K562 (cell line): ENCODE measurements around the gene CFAP73. TPM values are rescaled to one million over a fixed set of nuclear protein-coding genes. Genes with fewer than 3 reads are reported as not detected.

Experiments used
- HDGF ChIP-seq: fragments of 450-650 bp; IDR thresholded peaks from 2 replicates; pipeline ENCODE4 v1.6.1; 2016
- KDM4B ChIP-seq, 2 experiments: fragments of 450-650 bp in 1 of 2; sonication (generic) in 1 of 2; IDR thresholded peaks; 2 replicates each; pipeline ENCODE4 v1.6.1; 2016 to 2017; ENCODE audit warnings: borderline replicate concordance in 2 of 2, antibody characterized with exemption in 1 of 2, low read depth in 1 of 2, mild to moderate bottlenecking in 1 of 2
- MAZ ChIP-seq, 2 experiments: fragments of 450-650 bp in 1 of 2; sonication (generic) in 1 of 2; formaldehyde crosslinking; IDR thresholded peaks in 1 of 2; conservative IDR thresholded peaks in 1 of 2; 2 replicates each; pipeline versions ENCODE4 v1.4.0 to v1.5.0; 2020; ENCODE audit warnings: mild to moderate bottlenecking in 1 of 2, missing genetic modification reagents in 1 of 2
- PTTG1 ChIP-seq: fragments of 450-650 bp; IDR thresholded peaks from 2 replicates; pipeline ENCODE4 v1.6.1; 2016; ENCODE audit warnings: low read depth, mild to moderate bottlenecking, missing genetic modification characterization, missing compliant biosample characterization
- RBFOX2 ChIP-seq: fragments of 200-400 bp; formaldehyde crosslinking; IDR thresholded peaks from 2 replicates; pipeline ENCODE4 v1.6.1; 2017; ENCODE audit warnings: low read depth, mild to moderate bottlenecking, low read length, moderate library complexity
- SNRNP70 ChIP-seq: fragments of 200-400 bp; formaldehyde crosslinking; optimal IDR thresholded peaks from 2 replicates; pipeline ENCODE3; 2017; ENCODE audit warnings: low read depth, low read length
- TAF7 ChIP-seq: fragments of 450-650 bp; IDR thresholded peaks from 2 replicates; pipeline ENCODE4 v1.6.1; 2016; ENCODE audit warnings: missing genetic modification characterization, missing compliant biosample characterization
- TFE3 ChIP-seq: fragments of 450-650 bp; formaldehyde crosslinking; IDR thresholded peaks from 2 replicates; pipeline ENCODE4 v1.4.0; 2020; ENCODE audit warnings: mild to moderate bottlenecking, mixed read lengths
- polyA plus RNA-seq, 8 experiments: library from polyadenylated mRNA; depleted of rRNA in 4 of 8; stranded (reverse) in 5 of 8; unstranded in 3 of 8; fragments of >200 nt; fragmentation: Nextera tagmentation in 2 of 8; fragmentation: Illumina TruSeq in 1 of 8; extraction: Ambion mirVana in 2 of 8; extraction: Trizol in 1 of 8; gene quantifications; 2 replicates each; pipeline versions ENCODE4 v1.2.1 to v1.2.3, GENCODE V29; 2011 to 2014; ENCODE audit warnings: inconsistent platforms in 1 of 8, missing spikeins in 1 of 8
- total RNA-seq, 7 experiments: library from RNA; depleted of rRNA in 6 of 7; stranded (reverse); fragments of >200 nt in 6 of 7; fragmentation: Illumina TruSeq in 2 of 7; extraction: Trizol in 2 of 7; gene quantifications; 2 replicates each; pipeline versions ENCODE4 v1.2.1 to v1.2.3, GENCODE V29; 2011 to 2021; ENCODE audit warnings: low replicate concordance in 1 of 7
- TF ChIP-seq, protein P1 (sequence below), 3 experiments: IDR thresholded peaks in 2 of 3; conservative IDR thresholded peaks in 1 of 3; 2 replicates each; pipeline ENCODE4 v1.5.1; 2011 to 2012; ENCODE audit warnings: low read length in 3 of 3, mild to moderate bottlenecking in 3 of 3, control low read depth in 2 of 3, improper control_type of control experiment in 1 of 3, inconsistent platforms in 1 of 3, low read depth in 1 of 3, mixed read lengths in 1 of 3, moderate library complexity in 1 of 3; ENCODE audit not compliant: insufficient read depth in 2 of 3
- TF ChIP-seq, protein P2 (sequence below): IDR thresholded peaks from 2 replicates; pipeline ENCODE4 v1.6.1; 2011; ENCODE audit warnings: borderline replicate concordance, low read depth, mild to moderate bottlenecking, moderate library complexity, low read length; ENCODE audit not compliant: insufficient read depth, poor library complexity, severe bottlenecking
- TF ChIP-seq, protein P3 (sequence below): sonication (generic); formaldehyde crosslinking; IDR thresholded peaks from 2 replicates; pipeline ENCODE4 v1.8.1; 2023; ENCODE audit warnings: mild to moderate bottlenecking, missing genetic modification reagents
- TF ChIP-seq, protein P4 (sequence below): fragments of 450-650 bp; formaldehyde crosslinking; IDR thresholded peaks from 2 replicates; pipeline ENCODE4 v1.4.0; 2020; ENCODE audit warnings: mild to moderate bottlenecking, moderate library complexity

The CFAP73 gene
- total and polyA plus RNA-seq, 9 of the 15 experiments (the other 6 are each of a cell fraction or from before 2014, with no cell fraction given), result not detected

DNA sequence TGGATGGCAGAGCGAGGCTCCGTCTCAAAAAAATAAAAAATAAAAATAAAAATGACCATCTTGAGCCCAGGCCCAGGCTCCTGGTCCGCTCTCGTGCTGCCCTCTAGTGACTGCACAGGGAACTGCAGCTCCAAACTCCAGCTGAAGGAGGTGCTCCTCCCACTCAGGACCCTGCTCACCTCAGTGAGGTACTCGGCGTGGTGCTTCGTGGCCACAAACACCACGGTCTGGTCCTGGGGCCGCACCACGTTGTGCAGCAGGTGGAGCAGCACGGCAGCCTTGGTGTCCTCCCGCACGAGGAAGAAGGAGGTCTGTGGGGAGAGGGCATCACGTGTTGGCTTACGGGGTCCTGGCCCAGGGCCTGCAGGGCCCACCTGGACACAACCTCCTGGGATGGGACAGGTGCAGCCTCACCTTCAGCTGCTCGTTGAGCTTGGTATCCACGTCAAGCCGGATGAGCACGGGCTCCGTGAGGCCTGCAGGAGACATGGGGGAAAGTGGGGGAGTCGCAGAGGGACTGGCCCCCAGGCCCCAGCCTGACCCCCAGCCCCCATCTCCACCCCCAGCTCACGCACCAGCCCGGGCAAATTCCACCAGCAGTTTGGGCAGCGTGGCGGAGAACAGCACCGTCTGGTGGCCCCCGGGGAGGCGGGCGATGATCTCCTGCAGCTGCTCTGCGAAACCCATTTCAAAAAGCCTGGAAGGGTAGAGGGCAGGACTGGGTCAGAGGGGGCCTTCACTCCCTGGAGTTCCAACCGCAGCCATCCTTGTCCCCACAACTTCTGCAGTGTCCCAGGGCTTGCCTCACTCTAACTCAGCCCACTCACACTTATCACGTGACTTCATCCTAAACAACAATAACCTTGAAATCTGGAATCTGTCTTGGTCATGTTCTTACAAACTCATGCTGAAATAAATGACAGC is 25.2 kb downstream of the CFAP73 start (continued):
- TF ChIP-seq, protein P1, sequence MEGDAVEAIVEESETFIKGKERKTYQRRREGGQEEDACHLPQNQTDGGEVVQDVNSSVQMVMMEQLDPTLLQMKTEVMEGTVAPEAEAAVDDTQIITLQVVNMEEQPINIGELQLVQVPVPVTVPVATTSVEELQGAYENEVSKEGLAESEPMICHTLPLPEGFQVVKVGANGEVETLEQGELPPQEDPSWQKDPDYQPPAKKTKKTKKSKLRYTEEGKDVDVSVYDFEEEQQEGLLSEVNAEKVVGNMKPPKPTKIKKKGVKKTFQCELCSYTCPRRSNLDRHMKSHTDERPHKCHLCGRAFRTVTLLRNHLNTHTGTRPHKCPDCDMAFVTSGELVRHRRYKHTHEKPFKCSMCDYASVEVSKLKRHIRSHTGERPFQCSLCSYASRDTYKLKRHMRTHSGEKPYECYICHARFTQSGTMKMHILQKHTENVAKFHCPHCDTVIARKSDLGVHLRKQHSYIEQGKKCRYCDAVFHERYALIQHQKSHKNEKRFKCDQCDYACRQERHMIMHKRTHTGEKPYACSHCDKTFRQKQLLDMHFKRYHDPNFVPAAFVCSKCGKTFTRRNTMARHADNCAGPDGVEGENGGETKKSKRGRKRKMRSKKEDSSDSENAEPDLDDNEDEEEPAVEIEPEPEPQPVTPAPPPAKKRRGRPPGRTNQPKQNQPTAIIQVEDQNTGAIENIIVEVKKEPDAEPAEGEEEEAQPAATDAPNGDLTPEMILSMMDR (IDR thresholded peaks at IDR 0.05 in 2 of 3, conservative IDR thresholded peaks at IDR 0.05 in 1 of 3; ENCODE audit: insufficient read depth in 2 of 3, low read depth in 1 of 3, low read length in 3 of 3), result peak; percentile 93 to 97 (median 94)
- TF ChIP-seq, protein P2, sequence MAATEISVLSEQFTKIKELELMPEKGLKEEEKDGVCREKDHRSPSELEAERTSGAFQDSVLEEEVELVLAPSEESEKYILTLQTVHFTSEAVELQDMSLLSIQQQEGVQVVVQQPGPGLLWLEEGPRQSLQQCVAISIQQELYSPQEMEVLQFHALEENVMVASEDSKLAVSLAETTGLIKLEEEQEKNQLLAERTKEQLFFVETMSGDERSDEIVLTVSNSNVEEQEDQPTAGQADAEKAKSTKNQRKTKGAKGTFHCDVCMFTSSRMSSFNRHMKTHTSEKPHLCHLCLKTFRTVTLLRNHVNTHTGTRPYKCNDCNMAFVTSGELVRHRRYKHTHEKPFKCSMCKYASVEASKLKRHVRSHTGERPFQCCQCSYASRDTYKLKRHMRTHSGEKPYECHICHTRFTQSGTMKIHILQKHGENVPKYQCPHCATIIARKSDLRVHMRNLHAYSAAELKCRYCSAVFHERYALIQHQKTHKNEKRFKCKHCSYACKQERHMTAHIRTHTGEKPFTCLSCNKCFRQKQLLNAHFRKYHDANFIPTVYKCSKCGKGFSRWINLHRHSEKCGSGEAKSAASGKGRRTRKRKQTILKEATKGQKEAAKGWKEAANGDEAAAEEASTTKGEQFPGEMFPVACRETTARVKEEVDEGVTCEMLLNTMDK, result peak; percentile 95
- TF ChIP-seq PTTG1 (tag) (no peak), SNRNP70 (no peak), KDM4B (IDR thresholded peaks at IDR 0.05; ENCODE audit: borderline replicate concordance in 2 of 2, low read depth in 1 of 2) (peak in 1 of 2 experiments; percentile 43; a peak in 1 of 4 replicates), MAZ (CRISPR knock-in tag; conservative IDR thresholded peaks at IDR 0.05 in 1 of 2, IDR thresholded peaks at IDR 0.05 in 1 of 2) (no peak), TFE3 (CRISPR knock-in tag) (peak; percentile 68), HDGF (peak; percentile 56; the same call in 1 of the 2 replicates), TAF7 (no peak), RBFOX2 (peak; percentile 60)
- TF ChIP-seq, protein P3, sequence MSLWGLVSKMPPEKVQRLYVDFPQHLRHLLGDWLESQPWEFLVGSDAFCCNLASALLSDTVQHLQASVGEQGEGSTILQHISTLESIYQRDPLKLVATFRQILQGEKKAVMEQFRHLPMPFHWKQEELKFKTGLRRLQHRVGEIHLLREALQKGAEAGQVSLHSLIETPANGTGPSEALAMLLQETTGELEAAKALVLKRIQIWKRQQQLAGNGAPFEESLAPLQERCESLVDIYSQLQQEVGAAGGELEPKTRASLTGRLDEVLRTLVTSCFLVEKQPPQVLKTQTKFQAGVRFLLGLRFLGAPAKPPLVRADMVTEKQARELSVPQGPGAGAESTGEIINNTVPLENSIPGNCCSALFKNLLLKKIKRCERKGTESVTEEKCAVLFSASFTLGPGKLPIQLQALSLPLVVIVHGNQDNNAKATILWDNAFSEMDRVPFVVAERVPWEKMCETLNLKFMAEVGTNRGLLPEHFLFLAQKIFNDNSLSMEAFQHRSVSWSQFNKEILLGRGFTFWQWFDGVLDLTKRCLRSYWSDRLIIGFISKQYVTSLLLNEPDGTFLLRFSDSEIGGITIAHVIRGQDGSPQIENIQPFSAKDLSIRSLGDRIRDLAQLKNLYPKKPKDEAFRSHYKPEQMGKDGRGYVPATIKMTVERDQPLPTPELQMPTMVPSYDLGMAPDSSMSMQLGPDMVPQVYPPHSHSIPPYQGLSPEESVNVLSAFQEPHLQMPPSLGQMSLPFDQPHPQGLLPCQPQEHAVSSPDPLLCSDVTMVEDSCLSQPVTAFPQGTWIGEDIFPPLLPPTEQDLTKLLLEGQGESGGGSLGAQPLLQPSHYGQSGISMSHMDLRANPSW (CRISPR knock-in tag), result 0 out of 2 replicates have a peak, but pooled peaks have one; percentile 44
- TF ChIP-seq, protein P4, sequence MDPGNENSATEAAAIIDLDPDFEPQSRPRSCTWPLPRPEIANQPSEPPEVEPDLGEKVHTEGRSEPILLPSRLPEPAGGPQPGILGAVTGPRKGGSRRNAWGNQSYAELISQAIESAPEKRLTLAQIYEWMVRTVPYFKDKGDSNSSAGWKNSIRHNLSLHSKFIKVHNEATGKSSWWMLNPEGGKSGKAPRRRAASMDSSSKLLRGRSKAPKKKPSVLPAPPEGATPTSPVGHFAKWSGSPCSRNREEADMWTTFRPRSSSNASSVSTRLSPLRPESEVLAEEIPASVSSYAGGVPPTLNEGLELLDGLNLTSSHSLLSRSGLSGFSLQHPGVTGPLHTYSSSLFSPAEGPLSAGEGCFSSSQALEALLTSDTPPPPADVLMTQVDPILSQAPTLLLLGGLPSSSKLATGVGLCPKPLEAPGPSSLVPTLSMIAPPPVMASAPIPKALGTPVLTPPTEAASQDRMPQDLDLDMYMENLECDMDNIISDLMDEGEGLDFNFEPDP (CRISPR knock-in tag), result no peak
